HL-60/S4 treated with phorbol 12-myristate 13-acetate at 8.2 ng/mL for 4 days and 3 days (cell line): ENCODE measurements around the gene RAP1GAP2.
"Not testable (repeated sequence)": the region's sequence is repeated elsewhere in the genome, so short reads cannot be mapped to it uniquely, and the experiment has no call there.

Experiments
- in situ Hi-C: fragments of 300-500 bp; cut with MboI; formaldehyde crosslinking; loops from 2 replicates; pipeline ENCODE4 v1.15.0; 2022; ENCODE audit warnings: low sequenced_read_pairs

RAP1GAP2 gene

DNA sequence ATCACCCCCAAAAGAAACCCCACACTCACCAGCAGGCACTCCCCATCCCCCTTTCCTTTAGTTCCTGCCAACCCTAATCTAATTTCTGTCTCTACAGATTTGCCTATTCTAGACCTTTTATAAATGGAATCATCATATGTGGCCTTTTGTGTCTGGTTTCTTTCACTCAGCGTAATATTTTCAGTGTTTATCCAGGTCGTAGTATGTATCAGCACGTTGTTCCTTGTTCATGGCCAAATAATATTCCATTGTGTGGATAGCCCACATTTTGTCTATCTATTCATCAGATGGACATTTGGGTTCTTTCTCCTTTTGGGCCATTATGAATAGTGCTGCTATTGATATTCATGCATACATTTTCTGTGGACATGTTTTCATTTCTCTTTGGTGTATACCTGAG lies 193.6 kb downstream of the RAP1GAP2 start:
- in situ Hi-C loops, result no loop called here

DNA sequence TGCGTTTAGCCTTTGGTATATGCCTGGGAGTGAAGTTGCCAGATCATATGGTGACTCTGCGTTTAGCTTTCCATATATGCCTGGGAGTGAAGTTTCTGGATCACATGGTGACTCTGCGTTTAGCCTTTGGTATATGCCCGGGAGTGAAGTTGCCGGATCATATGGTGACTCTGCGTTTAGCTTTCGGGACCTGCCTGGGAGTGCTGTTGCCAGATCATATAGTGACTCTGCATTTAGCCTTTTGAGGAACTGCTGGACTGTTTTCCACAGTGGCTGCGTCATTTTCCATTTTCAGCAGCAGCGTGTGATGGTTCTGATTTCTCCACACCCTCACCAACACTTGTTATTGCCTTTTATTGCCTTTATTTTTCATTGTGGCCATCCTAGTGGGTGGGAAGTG lies 194.2 kb downstream of the RAP1GAP2 start:
- in situ Hi-C loops, result no loop called here

DNA sequence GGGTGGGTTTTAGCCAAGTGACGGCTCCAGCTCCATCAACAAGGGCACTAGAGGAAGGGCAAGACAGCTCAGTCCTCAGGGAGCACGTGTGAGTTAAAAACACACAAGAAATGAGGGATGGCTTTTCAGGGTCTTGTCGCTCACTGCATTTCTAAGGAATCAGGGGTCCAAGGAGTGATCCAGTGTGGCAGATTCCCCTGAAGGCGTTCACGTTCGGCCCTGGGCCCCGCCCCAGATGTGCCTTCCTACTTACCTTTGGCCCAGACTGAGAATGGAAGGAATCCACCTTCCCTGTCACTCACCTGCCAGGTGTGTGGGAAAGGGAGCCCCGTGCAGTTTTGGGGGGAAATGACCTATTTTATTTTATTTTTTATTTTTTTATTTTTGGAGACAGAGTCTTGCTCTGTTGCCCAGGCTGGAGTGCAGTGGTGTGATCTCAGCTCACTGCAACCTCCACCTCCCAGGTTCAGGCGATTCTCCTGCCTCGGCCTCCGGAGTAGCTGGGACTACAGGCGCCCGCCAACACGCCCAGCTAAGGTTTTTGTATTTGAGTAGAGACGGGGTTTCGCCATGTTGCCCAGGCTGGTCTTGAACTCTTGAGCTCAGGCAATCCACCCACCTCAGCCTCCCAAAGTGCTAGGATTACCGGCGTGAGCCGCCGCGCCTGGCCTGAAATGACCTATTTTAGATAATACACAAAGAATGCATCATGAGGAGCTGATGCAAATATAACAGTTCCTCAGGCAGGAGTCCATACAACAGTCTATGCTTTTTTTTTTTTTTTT lies 195.3 kb downstream of the RAP1GAP2 start:
- in situ Hi-C loops, result not testable (repeated sequence)

DNA sequence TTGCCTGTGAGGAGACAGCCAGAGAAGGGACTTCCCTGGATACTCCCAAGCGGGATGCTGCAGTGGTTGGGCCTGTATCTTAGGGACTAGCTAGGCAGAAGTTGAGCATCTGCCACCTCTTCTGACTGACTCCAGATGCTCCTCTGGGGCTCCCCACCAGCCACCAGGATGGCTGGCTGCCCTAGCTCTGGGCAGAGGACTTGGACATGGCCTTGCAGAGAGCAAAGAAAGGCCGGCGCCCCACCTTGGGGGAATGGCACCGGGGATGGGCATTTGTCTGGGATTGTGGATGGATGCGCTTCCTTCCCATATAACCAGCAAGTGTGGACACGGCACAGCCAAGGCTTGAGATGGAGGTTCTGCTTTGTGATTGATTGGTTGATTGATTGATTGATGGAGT lies 198.2 kb downstream of the RAP1GAP2 start:
- in situ Hi-C loops, result no loop called here

DNA sequence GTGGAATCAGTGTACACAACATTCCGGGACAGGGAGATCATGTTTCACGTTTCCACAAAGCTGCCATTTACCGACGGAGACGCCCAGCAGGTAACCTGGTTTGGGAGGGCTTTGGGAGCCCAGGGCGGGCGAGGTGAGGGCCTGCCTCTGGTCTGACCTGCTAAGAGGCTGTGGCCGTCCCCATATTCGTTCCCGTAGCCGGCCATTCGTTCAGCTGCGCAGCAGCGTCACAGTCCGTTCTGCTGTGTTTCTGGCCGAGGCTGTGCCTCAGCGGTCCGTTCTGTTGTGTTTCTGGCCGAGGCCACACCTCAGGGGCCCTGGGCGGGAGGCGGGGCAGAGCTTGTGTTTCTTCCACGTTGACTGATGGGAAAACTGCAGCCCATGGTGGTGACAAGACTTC lies 199.1 kb downstream of the RAP1GAP2 start:
- in situ Hi-C loops, result no loop called here

DNA sequence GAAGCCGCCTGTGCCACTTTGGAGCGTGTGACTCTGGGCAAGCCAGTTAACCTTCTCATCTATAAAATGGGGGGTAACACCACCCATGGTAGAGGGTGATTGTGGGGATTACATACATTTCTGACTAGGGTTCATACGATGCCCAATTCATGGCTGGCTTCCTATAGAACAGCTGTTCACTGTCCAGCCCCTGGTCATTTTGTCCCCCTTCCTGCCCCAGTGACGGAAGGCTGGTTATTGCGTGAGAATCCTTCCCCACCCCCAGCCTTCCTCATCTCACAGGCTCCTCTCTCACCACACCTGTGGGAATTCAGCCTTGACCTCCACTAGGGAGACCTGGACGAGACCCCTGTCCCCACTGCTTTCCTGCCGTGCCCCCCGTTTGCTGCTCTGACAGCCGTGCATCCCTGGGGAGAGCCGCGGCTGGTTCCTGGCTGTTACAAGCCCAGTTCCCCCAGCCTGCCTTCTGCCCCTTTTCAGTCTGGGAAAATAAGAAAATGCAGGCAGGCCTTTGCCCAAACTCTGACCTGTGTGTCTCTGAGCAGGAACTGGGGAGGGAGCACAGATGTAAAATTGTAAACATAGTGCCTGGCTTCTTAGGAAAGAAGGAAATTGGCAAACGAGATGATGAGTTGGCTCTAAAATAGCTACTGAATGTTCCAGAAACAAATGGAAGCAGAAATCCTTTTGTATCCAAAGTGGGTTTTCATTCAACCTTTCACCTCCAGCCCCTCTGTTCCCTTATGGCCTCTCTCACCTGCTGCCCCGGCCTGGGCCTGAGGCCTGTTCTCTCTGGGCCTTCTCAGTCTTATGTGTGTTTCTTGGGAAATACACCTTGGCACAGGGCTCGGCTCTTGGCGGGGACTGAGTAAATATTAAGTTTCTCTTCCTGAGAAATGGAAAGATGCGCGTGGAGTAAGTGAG lies 199.9 kb downstream of the RAP1GAP2 start:
- in situ Hi-C loops, result no loop called here

DNA sequence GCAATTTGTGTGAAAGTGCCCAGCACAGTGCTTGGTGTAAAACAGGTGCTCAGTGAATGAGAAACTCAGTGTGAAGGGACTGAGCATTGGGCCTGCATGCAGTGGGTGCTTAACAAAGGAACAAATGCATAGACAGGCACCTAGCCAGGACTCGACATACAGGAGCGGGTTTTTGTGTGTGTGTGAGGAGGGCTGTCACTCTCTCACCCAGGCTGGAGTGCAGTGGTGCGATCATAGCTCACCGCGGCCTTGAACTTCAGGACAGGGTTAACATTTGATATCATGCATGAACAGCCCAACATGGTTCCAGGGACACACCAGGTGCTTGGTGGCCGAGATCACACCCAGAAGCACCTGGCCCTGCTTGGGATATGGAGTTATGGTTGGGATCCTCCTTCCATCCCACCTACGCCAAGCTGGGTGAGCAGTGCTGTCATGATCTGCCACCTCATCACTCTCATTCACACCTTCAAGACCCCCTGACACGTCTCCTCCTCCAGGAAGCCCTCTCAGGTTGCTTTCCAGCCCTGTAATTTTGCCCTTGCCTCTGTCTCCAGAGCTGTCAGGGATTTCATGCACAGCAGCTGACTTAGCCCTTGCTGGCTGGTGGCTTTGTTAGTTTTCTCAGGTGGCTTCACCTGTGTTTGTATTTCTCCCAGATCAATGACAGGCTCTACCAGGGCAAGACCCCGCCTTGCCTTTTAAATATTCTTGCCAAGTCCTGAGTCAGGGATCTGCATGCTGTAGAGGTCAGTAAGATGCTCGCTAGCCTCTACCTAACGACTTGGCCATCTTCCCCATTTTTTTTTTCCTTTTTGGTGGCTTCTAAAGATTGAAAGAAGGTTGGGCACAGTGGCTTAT lies 200.8 kb downstream of the RAP1GAP2 start:
- in situ Hi-C loops, result no loop called here

DNA sequence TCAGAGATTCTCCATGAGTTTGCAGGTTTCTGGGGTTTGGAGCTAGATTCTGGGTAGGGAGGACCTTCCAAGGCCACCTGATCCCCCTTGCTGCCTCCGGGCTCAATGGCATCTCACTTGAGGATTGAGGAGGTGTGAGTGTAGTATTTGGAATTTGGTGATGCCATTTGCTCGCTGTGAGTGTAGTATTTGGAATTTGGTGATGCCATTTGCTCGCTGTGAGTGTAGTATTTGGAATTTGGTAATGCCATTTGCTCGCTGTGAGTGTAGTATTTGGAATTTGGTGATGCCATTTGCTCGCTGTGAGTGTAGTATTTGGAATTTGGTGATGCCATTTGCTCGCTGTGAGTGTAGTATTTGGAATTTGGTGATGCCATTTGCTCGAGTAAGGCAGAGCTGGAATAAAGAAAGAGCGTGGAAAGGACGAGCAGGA lies 202.2 kb downstream of the RAP1GAP2 start:
- in situ Hi-C loops, result not testable (repeated sequence)

DNA sequence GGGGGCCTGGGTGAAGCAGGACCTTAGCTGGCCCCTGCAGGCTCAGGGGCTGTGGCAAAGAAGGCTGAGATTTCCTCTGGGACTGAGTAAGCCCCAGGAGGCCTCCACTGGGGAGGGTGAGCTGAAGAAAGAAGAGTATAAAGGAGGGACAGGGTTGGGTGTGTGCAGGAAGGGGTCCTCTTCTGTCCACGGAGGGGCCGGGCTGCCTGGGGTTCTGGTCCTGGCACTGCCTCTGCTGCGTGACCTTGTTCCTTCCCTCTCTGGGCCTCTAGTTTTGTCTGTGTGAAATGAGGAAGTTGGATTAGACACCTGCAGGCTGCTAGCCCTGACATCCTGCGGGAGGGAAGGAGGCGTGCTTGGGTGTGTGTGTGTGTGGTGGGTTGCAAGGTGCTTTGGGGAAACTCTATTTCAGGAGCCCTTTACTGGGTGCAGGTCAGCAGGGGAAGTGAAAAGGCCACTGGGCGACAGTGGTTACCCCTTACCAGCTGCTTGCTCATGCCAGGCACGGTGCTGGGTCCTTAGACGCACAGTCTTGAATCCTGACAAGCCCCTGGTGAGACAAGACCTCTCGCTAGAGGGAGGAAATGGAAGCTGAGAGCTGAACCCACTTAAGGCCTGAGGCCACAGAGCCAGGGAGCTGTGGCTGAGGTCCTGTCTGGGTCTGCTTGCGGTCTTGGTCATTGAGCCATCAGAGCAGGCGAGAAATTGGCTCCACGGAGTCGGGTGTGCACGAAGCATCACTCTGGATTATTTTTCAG lies 206.5 kb downstream of the RAP1GAP2 start:
- in situ Hi-C loops, result loop anchor here (25.0 kb wide), 1 partner anchor 165 kb away; no protein-coding TSS in a partner anchor

DNA sequence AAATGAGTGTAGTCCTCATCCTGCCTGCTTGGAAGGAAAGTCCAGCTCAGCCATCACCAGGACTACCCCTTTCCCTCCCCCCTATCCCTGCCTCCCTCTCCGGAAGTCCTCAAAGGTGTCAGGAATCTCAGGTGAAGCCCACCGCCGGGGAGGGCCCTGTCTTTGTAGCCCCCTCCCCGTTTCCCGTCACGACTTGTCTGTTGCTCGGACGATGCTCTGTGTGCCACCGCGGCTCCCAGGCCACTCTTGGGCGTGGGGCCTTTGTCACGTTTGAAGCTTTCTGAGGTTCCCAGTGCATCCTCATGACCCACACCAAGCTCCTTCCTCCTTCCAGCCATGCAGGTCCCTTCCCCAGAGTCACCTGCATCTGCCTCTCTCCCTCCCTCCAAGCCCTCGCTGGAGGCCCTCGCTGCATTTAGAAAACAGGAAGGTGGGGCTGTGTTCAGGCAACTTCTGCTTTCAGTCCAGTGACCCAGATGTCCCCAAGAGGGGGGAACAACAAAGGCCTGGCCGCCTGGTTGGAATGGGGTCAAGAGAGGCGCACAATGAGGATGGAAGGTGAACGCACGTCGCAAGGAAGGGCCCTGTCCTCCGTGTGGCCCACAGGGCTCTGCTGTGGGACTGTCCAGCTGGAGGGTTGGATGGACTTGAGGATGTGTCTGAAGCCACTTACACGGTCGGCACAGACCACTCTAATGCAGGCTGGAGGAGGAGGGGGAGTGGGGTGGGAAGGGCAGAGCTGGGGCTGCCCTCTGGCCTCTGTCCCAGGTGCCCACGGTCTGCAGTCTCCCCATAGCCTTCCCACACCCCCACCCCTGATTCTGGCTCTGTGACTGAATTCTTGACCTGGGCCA lies 207.3 kb downstream of the RAP1GAP2 start:
- in situ Hi-C loops, result loop anchor here (25.0 kb wide), 1 partner anchor 166 kb away; no protein-coding TSS in a partner anchor

DNA sequence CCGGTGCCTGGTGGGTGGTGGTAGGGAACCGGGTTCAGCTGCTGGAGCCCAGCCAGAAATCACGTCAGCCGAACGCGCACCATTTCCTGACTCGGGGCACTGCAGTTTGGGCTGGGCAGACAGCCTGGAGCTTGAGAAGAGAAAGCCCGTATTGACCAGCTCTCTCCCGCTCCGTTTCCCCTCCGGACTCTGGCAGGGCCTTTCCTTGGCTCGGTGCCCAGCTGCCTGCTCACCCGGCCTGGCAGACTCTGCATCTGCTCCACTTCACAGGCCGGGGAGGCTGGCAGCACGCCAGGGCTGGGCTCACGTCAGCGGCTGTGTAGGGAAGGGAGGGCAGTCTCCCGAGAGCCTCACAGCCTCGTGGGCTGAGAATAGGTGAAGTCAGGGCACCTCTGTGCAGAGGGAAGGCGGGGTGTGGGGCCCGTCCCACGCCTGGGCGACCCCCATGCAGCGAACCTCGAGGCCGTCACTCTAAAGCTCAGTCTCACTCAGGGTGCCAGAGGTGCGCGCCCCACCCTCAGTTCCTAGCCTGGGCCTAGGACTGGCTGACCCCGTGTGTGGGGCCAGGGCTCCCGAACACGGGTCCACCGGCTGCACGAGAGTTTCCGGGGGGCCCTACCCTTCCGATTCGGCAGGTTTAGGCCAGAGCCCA lies 208.0 kb downstream of the RAP1GAP2 start:
- in situ Hi-C loops, result loop anchor here (25.0 kb wide), 1 partner anchor 167 kb away; no protein-coding TSS in a partner anchor

DNA sequence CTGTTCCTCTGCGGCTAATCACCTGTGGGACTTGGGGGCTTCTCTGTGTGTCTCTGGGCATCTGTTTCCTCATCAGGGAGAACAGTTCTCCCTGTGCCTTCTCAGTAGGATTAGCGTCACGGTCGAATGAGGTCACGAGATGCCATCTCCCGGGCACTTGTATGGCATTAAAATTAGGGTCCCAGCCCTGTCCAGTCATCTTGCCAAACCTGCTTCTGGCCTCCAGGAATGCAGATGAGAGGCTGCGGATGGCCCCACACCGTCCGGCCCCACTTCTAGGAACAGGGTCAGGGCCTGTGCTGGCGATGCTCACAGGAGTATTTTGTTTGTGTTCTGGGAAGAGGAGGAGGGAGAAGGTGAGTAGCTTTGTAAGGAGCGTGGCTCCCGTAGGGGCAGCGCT lies 208.7 kb downstream of the RAP1GAP2 start:
- in situ Hi-C loops, result loop anchor here (25.0 kb wide), 1 partner anchor 168 kb away; no protein-coding TSS in a partner anchor

DNA sequence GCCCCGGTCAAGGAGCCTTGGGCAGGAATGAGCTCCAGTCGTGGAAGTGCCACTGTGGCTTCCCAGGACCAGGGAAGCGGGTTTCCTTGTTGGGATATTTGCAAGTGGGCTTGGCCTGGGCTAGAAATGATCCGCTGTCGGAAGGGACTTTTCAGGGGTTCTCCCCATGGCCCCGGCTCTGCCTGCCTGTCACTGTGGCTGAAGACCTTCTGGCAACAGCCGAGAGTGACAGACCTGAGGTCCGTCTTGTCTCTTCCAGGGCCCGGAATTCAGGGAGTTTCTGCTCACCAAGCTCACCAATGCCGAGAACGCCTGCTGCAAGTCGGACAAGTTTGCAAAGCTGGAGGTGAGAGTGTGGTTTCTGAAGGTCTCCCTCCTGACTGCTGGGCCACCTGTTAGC lies 209.5 kb downstream of the RAP1GAP2 start:
- in situ Hi-C loops, result loop anchor here (25.0 kb wide), 1 partner anchor 168 kb away; no protein-coding TSS in a partner anchor

DNA sequence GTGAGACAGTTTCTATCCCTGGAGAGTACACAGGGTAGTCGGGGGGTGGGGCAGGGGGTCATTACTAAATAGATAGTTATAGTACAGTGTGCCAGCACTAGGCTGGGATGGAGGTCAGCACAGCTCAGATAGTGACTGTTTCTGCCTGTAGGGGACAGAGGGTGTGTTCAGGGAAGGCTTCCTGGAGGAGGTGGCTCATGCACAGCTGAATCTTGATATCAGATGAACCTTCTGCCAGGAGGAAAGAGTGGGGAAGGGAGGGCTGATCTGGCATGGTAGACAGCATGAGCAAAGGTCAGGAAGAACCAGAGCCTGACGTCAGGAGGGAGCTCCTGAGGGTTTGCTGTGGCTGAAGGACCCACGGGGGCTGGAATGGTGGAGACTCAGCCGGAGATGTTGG lies 210.6 kb downstream of the RAP1GAP2 start:
- in situ Hi-C loops, result loop anchor here (25.0 kb wide), 1 partner anchor 170 kb away; no protein-coding TSS in a partner anchor

DNA sequence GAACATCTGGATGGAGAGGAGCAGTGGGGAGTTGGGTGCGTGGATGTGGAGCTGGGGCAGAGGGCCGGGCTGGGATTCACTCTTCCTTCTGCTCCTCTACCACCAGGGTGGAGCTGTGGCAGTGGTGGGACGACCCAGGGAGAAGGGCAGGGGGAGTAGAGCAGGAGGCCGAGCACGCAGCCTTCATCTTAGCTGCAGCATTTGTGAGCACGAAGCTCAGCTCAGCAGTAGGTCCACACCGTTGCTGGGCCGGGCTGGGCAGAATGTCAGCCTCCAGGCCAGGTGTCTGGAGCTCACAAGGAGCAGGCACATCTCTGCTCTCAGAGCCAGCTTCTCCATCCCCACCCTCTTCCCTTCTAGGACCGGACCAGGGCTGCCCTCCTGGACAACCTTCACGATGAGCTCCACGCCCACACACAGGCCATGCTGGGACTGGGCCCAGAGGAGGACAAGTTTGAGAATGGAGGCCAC lies 211.4 kb downstream of the RAP1GAP2 start:
- in situ Hi-C loops, result loop anchor here (25.0 kb wide), 1 partner anchor 170 kb away; no protein-coding TSS in a partner anchor

DNA sequence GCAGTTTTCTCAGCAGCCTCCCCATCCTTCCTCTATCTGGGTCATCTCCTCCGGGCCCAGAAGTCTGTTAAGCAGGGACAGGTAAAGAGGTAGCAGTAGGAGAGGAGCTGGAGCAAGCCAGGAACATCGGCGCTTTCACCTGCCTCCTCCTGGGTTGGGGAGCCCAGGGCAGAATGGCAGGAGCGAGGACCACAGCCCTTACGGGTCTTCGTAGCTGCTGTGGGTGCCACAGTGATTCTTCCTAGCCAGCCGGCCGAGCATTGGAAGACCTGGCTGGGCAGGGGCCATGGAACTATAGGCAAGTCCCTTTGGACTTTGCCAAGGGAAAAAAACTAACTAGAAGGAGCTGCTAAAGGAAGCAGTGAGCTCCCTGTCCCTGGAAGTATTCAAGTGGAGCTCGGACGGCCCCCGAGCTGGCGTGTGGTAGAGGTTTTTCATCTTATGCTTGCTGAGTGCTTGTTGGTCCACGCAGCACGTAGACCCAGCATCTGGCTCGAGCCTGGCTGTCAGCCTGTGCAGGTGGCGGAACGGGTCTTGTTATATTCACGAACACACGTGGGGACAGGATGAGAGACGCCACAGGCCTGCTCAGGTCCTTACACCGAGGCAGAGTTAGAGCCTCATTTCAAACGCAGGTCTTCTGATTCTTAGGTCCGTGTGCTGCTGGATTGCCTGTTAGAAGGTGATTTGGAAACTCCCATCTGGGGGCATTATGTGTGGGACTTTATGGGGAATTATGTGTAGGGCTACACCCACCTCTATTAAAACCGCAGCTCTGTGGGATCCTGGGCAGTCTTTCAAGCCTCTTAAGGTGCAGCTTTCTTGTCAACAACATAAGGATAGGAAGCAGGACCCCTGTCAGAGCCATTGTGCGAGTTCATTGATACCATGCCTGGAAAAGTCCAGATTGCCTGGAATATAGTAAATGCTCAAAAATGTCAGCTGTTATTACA lies 212.4 kb downstream of the RAP1GAP2 start:
- in situ Hi-C loops, result loop anchor here (25.0 kb wide), 1 partner anchor 171 kb away; no protein-coding TSS in a partner anchor

DNA sequence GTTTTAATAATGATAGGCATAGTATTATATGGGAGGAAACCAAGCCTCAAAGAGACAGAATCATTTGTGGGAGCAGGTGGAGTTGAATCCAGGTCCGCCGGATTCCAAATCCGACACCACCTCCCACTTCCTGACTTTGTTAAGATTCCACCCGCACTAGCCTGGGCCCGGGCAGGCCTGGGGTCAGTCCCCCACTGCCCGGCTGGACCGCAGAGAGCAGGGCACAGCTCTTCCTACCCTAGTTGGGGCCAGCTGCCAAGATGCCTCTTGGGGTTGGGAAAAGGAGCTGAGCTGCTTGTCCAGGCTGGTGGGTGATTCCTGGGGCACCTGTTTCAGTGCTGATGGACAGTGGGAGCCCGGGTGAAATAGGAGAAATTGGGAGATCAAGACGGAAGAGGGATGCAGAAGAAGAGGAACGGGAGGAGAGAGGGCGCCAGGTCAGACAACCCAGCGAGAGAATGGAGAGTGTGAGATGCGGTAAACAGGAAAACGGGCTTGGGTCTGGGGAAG lies 213.2 kb downstream of the RAP1GAP2 start:
- in situ Hi-C loops, result loop anchor here (25.0 kb wide), 1 partner anchor 172 kb away; no protein-coding TSS in a partner anchor
